Body of pancreas (tissue), 4 donors: ENCODE measurements around the gene KIF18B. TPM values are rescaled to one million over a fixed set of nuclear protein-coding genes. Genes with fewer than 3 reads are reported as not detected.

Experiments used
- ATAC-seq: fragments of 150-250 bp; one replicate; pipeline ENCODE4 v1.9.1; 2016
- DNase-seq, 4 donors: peaks; one replicate each; pipeline ENCODE4 v3.0.0-alpha.2; 2019
- H3K27ac ChIP-seq, 4 donors: fragments of 200-600 bp; sonication (generic); 1 replicate in 3 of 4; 2 replicates in 1 of 4; pipeline versions ENCODE4 v1.5.1 to v1.6.1; 2016 to 2019; ENCODE audit warnings: mild to moderate bottlenecking in 1 of 4, mixed read lengths in 1 of 4, moderate library complexity in 1 of 4
- H3K27me3 ChIP-seq, 2 donors: fragments of 200-600 bp; sonication (generic); one replicate each; pipeline ENCODE4 v1.6.0; 2016; ENCODE audit warnings: mild to moderate bottlenecking in 1 of 2
- H3K36me3 ChIP-seq, 2 donors: fragments of 200-600 bp; sonication (generic); replicated peaks in 1 of 2; 2 replicates each; pipeline ENCODE4 v1.5.1; 2016; ENCODE audit warnings: low read depth in 2 of 2; ENCODE audit not compliant: insufficient read depth in 1 of 2
- H3K4me1 ChIP-seq: fragments of 200-600 bp; sonication (generic); one replicate; pipeline ENCODE4 v1.6.0; 2016
- H3K4me3 ChIP-seq, 2 donors: fragments of 200-600 bp; sonication (generic); 1 replicate in 1 of 2; 2 replicates in 1 of 2; pipeline ENCODE4 v1.5.1; 2016 to 2019
- H3K9me3 ChIP-seq, 3 donors: fragments of 200-600 bp; sonication (generic); 1 replicate in 2 of 3; 2 replicates in 1 of 3; pipeline ENCODE4 v1.5.1; 2016
- CTCF ChIP-seq, 7 experiments: fragments of 450-650 bp in 4 of 7; fragments of 200-600 bp in 3 of 7; sonication (generic) in 3 of 7; IDR thresholded peaks; one replicate each; pipeline ENCODE4 v1.5.1; 2016 to 2019; ENCODE audit warnings: antibody characterized with exemption in 7 of 7
- POLR2A ChIP-seq, 3 donors: fragments of 450-650 bp; IDR thresholded peaks; one replicate each; pipeline ENCODE4 v1.6.1; 2016; ENCODE audit warnings: antibody characterized with exemption in 3 of 3, mild to moderate bottlenecking in 2 of 3
- WGBS, 2 donors: methylation state at CpG; one replicate each; pipeline ENCODE4 v1.1.5; 2017; 5-methylcytosine and 5-hydroxymethylcytosine counted together
- intact Hi-C: fragments of 100-400 bp; cut with DNase I; formaldehyde crosslinking; loops from one replicate; pipeline ENCODE4 v1.15.1; 2023
- total RNA-seq, 2 donors: library from RNA; depleted of rRNA; stranded (reverse); fragments of >200 nt; gene quantifications; one replicate each; pipeline ENCODE4 v1.1.0, GENCODE V29; 2016

KIF18B gene
- total RNA-seq, 2 donors from 2014 or later: 0.26 TPM; not detected in 1

- Histone ChIP-seq H3K27ac (no peak overlapping the region), H3K27me3 (no peaks in the 10 kb centered on the region), H3K9me3 (no peaks in the 10 kb centered on the region), H3K4me1 (peaks cover 34% of the 10 kb centered on the region), H3K36me3 (no peaks in the 10 kb centered on the region), H3K4me3 (no peak overlapping the region)
- intact Hi-C loops: no loop called here
- no peak for DNase-seq
- no peak for TF ChIP-seq POLR2A (IDR thresholded peaks at IDR 0.05)
- no peak for TF ChIP-seq CTCF (IDR thresholded peaks at IDR 0.05)
- ATAC-seq: no peak
- 71 to 74% methylated on average over 7 to 14 of the region's 14 CpGs for WGBS, 2 donors
Observed at GRCh38 chr17:44912763-44913544, 34.6 kb downstream of the KIF18B start.

- Histone ChIP-seq H3K4me3 (no peak overlapping the region), H3K4me1 (peaks cover 20% of the 10 kb centered on the region), H3K27me3 (no peaks in the 10 kb centered on the region), H3K36me3 (no peaks in the 10 kb centered on the region), H3K27ac (no peak overlapping the region), H3K9me3 (no peaks in the 10 kb centered on the region)
- ATAC-seq (peak; percentile 77), DNase-seq (peak; percentile 67 to 78 (median 76))
- WGBS, 2 donors: 9% methylated on average over 40 to 45 of the region's 56 CpGs
- no peak for TF ChIP-seq POLR2A (IDR thresholded peaks at IDR 0.05)
- peak in 6 of 7 experiments; percentile 40 to 59 (median 54) for TF ChIP-seq CTCF (IDR thresholded peaks at IDR 0.05)
- intact Hi-C loops: no loop called here
Observed at GRCh38 chr17:44911133-44912001, 36.2 kb downstream of the KIF18B start.

GRCh38 chr17:44910231-44911106 lies 37.1 kb downstream of the KIF18B start:
- intact Hi-C loops: no loop called here
- H3K27ac ChIP-seq: no peak overlapping the region
- WGBS, 2 donors: 70 to 72% methylated on average over 13 of the region's 13 CpGs
- H3K27me3 ChIP-seq: no peaks in the 10 kb centered on the region
- ATAC-seq (no peak), DNase-seq (no peak)
- no peak for TF ChIP-seq POLR2A (IDR thresholded peaks at IDR 0.05)
- no peak for TF ChIP-seq CTCF (IDR thresholded peaks at IDR 0.05)
- H3K9me3 ChIP-seq: no peaks in the 10 kb centered on the region
- peaks cover 11% of the 10 kb centered on the region for H3K4me1 ChIP-seq
- H3K36me3 ChIP-seq: no peaks in the 10 kb centered on the region
- no peak overlapping the region for H3K4me3 ChIP-seq

- no peak overlapping the region for H3K4me3 ChIP-seq
- peaks cover 10% of the 10 kb centered on the region for H3K4me1 ChIP-seq
- H3K27me3 ChIP-seq: no peaks in the 10 kb centered on the region
- 63 to 71% methylated on average over 10 to 11 of the region's 11 CpGs for WGBS, 2 donors
- DNase-seq: no peak
- no peaks in the 10 kb centered on the region for H3K9me3 ChIP-seq
- no peak overlapping the region for H3K27ac ChIP-seq
- no peak for ATAC-seq
- intact Hi-C loops: no loop called here
- TF ChIP-seq POLR2A (IDR thresholded peaks at IDR 0.05): no peak
- TF ChIP-seq CTCF (IDR thresholded peaks at IDR 0.05): no peak
- H3K36me3 ChIP-seq: no peaks in the 10 kb centered on the region
Observed at GRCh38 chr17:44909681-44910144, 37.9 kb downstream of the KIF18B start.
